Adrenal gland (tissue), 5 donors: ENCODE measurements around the gene C19orf25.
"Not testable (repeated sequence)": the region's sequence is repeated elsewhere in the genome, so short reads cannot be mapped to it uniquely, and the experiment has no call there.

Experiments used
- POLR2A ChIP-seq, 2 donors: fragments of 450-650 bp; IDR thresholded peaks; one replicate each; pipeline ENCODE4 v1.6.1; 2017; ENCODE audit warnings: antibody characterized with exemption in 2 of 2, mild to moderate bottlenecking in 2 of 2, moderate library complexity in 1 of 2
- TF ChIP-seq, protein P1 (sequence below), 6 experiments: fragments of 450-650 bp in 4 of 6; fragments of 200-600 bp in 2 of 6; sonication (generic) in 1 of 6; IDR thresholded peaks; 1 replicate in 5 of 6; 2 replicates in 1 of 6; pipeline versions ENCODE4 v1.5.1 to v1.8.0; 2016 to 2021; ENCODE audit warnings: antibody characterized with exemption in 6 of 6, mild to moderate bottlenecking in 2 of 6, moderate library complexity in 1 of 6
- donor health status: DM: no; HTN: no; CAD: no.

DNA sequence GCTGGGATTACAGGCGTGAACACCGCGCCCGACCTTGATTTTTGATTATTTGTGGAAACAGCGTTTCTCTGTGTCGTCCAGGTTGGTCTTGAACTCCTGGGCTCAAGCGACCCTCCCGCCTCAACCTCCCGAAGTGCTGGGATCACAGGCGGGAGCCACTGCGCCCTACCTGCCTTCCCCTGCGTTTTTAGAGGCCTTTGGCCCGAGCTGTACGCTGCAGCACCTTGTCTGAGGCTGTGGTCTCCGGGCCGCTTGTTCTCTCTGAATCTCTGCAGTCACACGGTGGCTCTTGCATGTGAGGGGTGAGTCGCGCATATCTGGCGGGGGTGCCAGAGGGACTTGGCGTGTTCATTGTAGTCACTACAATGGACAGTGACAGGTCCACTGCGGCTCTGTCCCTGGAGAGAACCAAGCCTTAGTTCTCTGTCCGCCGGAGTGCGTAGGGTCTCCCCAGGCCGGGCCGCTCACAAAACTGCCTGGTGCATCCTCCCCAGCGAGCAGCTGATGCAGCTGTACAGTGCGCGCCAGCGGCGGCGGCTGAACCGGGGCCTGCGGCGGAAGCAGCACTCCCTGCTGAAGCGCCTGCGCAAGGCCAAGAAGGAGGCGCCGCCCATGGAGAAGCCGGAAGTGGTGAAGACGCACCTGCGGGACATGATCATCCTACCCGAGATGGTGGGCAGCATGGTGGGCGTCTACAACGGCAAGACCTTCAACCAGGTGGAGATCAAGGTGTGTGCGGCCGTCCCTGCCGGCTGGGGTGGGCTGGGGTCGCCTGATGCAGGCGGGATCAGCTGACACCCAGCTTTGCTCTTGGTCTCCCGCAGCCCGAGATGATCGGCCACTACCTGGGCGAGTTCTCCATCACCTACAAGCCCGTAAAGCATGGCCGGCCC, 39.2 kb downstream of the C19orf25 start:
- TF ChIP-seq POLR2A (IDR thresholded peaks at IDR 0.05), result not testable (repeated sequence)
- TF ChIP-seq, protein P1, sequence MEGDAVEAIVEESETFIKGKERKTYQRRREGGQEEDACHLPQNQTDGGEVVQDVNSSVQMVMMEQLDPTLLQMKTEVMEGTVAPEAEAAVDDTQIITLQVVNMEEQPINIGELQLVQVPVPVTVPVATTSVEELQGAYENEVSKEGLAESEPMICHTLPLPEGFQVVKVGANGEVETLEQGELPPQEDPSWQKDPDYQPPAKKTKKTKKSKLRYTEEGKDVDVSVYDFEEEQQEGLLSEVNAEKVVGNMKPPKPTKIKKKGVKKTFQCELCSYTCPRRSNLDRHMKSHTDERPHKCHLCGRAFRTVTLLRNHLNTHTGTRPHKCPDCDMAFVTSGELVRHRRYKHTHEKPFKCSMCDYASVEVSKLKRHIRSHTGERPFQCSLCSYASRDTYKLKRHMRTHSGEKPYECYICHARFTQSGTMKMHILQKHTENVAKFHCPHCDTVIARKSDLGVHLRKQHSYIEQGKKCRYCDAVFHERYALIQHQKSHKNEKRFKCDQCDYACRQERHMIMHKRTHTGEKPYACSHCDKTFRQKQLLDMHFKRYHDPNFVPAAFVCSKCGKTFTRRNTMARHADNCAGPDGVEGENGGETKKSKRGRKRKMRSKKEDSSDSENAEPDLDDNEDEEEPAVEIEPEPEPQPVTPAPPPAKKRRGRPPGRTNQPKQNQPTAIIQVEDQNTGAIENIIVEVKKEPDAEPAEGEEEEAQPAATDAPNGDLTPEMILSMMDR (IDR thresholded peaks at IDR 0.05), result not testable (repeated sequence)
